Neural progenitor cell (in vitro differentiated cells): ENCODE results near the gene CST3.

Source experiments
- CTCF ChIP-seq: fragments of 200-600 bp; sonication (generic); IDR thresholded peaks from 2 replicates; pipeline ENCODE4 v1.5.1; 2017; ENCODE audit warnings: antibody characterized with exemption, mild to moderate bottlenecking
- EZH2 ChIP-seq: fragments of 200-600 bp; sonication (generic); IDR thresholded peaks from 2 replicates; pipeline ENCODE4 v1.6.1; 2017; ENCODE audit warnings: antibody characterized with exemption, mild to moderate bottlenecking, moderate library complexity
- EZH2phosphoT487 ChIP-seq: fragments of 200-600 bp; sonication (generic); IDR thresholded peaks from 2 replicates; pipeline ENCODE4 v1.6.1; 2017; ENCODE audit warnings: antibody characterized with exemption

GRCh38 chr20:23625236-23625964 lies 12.4 kb downstream of the CST3 start:
- TF ChIP-seq CTCF = no peak
- TF ChIP-seq EZH2 = no peak
- TF ChIP-seq EZH2phosphoT487 = no peak
